Measurements from ENCODE around the gene FAM13C.
A peak's percentile ranks its signal among the peaks of the same experiment; 100 is the strongest.

Gene FAM13C

DNA sequence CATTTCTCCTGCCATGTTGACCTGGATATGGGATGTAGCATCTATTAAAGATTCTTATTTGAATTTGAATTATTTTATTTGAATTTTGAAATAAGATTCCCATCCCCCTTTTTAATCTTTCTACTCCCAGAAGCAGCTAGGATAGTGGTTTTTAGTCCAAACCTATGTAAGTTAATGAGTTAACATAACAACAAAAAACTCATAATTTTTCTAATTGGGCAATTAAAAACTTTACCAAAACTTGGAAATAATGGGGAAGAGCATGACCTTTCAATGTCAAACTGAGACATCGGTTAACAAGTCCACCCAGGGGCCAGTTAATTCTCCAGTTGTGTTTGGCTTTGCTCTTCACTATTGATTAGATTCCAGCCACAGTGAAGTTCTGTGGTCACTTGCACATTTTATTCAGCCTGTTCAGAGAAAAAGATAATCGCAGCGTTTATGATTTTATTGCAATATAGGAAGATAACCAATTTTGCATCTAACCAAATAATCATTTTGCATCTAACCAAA, 1.2 kb upstream of the FAM13C start:
- no peak for TF ChIP-seq CTCF (IDR thresholded peaks at IDR 0.05)
- DNase-seq (ENCODE audit: low spot score) = no peak
- peak overlapping the region; percentile 89 for H3K27ac ChIP-seq
- H3K4me3 ChIP-seq = peak overlapping the region; percentile 80

DNA sequence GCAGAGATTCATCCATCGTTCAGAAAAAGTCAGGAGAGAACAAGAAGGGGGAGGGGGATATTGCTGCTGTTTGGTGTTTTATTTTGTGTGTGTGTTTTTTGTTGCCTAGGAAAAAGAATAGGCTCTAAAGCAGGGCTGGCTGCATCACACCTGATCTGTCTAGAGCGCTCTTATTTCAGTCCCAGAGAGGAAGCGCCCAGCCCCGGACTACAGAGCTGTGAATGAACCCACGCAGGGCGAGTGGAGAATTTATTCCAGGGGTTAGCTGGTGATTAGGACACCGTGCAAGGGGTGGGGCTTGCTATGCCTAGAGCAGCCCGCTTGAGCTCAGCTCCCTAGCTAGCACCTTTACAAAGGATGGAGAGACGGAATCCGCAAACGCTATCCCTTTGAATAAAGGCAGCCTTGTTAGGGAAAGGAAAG, 621 bp upstream of the FAM13C start:
- peak; percentile 81 for DNase-seq (ENCODE audit: low spot score)
- Histone ChIP-seq H3K27ac (peak overlapping the region; percentile 89), H3K4me3 (peak overlapping the region; percentile 80)
- TF ChIP-seq CTCF (IDR thresholded peaks at IDR 0.05) = no peak

GRCh38 chr10:59361663-59362143, 646 bp downstream of the FAM13C start:
- H3K4me3 ChIP-seq = peak overlapping the region; percentile 80
- no peak for TF ChIP-seq CTCF (IDR thresholded peaks at IDR 0.05)
- H3K27ac ChIP-seq = peak overlapping the region; percentile 89
- DNase-seq (ENCODE audit: low spot score) = no peak

GRCh38 chr10:59360605-59361405, 1.5 kb downstream of the FAM13C start:
- H3K27ac ChIP-seq = peak overlapping the region; percentile 34 to 57
- TF ChIP-seq CTCF (IDR thresholded peaks at IDR 0.05) = no peak

GRCh38 chr10:59358576-59358975, 3.8 kb downstream of the FAM13C start:
- TF ChIP-seq CTCF (IDR thresholded peaks at IDR 0.05) = no peak
- no peak for DNase-seq (ENCODE audit: low spot score)
- no peak overlapping the region for H3K4me3 ChIP-seq
- H3K27ac ChIP-seq = no peak overlapping the region

More at GRCh38 chr10:59360605-59361405, 1.5 kb downstream of the FAM13C start:
- peak overlapping the region; percentile 80 for H3K4me3 ChIP-seq
- no peak for DNase-seq (ENCODE audit: low spot score)

GRCh38 chr10:59354434-59354833, 7.9 kb downstream of the FAM13C start:
- TF ChIP-seq CTCF (IDR thresholded peaks at IDR 0.05) = no peak
- Histone ChIP-seq H3K4me3 (no peak overlapping the region), H3K27ac (no peak overlapping the region)
- DNase-seq (ENCODE audit: low spot score) = no peak

GRCh38 chr10:59350558-59350957, 11.8 kb downstream of the FAM13C start:
- H3K4me3 ChIP-seq = no peak overlapping the region
- no peak overlapping the region for H3K27ac ChIP-seq
- TF ChIP-seq CTCF (IDR thresholded peaks at IDR 0.05) = no peak
- DNase-seq (ENCODE audit: low spot score) = no peak
